ENCODE measurements around the gene PPRC1.

Gene PPRC1

DNA sequence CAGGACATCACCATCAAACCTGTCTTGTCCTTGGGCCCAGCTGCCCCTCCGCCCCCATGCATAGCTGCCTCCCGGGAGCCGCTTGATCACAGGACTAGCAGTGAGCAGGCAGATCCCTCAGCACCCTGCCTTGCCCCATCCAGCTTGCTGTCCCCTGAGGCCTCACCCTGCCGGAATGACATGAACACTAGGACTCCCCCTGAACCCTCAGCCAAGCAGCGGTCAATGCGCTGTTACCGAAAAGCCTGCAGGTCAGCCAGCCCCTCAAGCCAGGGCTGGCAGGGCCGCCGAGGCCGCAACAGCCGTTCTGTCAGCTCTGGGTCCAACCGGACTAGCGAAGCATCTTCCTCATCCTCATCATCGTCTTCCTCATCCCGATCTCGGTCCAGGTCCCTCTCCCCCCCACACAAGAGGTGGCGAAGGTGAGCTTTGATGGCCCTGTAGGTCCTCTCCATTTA, 14.2 kb downstream of the PPRC1 start:
- no peak for DNase-seq (ENCODE audit: low read depth)

DNA sequence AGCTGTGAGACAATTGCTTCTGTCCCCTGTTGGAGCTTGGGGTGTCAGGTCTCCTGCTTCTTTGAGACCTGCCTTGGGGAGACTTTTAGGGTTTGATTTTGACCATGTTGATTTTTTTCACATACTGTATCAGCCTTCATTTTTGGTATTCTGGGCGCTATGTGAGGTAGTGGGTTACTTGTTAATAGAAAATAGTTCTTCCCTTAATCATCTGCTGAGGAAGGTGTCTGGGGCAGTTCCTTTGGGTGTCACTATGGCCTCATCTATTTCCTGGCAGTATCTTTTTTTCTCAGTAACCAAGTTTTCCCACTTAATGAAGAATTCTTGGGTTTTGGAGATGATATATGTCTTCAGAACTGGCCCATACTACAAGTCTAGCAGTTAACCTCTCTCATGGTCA, 14.7 kb downstream of the PPRC1 start:
- no peak for DNase-seq (ENCODE audit: low read depth)

DNA sequence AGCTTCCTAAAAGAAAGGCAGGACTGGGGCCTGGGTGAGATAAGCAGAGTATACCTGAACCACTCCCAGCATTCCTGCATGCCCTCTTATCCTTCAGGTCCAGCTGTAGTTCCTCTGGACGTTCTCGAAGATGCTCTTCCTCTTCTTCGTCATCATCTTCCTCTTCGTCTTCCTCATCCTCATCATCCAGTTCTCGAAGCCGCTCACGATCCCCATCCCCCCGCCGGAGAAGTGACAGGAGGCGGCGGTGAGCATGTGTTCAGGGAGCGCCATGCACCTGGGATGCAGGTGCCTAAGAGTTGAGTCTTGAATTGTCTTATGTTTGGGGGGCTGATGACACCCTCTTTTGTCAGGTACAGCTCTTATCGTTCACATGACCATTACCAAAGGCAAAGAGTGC, 15.4 kb downstream of the PPRC1 start:
- no peak for DNase-seq (ENCODE audit: low read depth)

DNA sequence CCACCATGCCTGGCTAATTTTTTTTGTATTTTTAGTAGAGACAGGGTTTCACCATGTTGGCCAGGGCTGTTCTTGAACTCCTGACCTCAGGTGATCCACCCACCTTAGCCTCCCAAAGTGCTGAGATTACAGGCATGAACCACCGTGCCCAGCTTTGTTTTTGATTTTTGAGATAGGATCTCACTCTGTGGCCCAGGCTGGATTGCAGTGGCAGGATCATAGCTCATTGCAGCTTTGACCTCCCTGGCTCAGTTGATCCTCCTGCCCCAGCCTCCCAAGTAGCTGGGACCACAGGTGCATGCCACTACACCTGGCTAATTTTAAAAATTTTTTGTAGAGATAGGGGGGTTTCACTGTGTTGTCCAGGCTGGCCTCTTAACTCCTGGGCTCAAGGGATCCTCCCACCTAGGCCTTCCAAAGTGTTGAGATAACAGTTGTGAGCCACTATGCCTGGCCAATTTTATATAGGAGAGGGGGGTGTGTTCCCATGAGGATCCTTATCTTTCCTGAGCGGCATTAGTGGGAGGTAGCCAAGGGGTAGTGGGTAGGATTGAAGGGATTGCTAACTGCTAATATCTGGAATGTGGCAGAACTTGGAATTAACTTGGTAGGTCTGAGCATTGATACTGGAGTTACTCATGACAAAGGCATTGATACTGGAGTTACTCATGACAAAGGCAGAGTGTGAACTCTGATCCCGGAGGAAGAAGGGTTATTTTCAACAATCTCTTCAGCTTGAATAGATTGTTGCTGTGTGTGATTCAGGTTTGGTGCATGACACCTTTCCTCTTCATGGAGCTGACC, 18.3 kb downstream of the PPRC1 start:
- DNase-seq (ENCODE audit: low read depth) = no peak

DNA sequence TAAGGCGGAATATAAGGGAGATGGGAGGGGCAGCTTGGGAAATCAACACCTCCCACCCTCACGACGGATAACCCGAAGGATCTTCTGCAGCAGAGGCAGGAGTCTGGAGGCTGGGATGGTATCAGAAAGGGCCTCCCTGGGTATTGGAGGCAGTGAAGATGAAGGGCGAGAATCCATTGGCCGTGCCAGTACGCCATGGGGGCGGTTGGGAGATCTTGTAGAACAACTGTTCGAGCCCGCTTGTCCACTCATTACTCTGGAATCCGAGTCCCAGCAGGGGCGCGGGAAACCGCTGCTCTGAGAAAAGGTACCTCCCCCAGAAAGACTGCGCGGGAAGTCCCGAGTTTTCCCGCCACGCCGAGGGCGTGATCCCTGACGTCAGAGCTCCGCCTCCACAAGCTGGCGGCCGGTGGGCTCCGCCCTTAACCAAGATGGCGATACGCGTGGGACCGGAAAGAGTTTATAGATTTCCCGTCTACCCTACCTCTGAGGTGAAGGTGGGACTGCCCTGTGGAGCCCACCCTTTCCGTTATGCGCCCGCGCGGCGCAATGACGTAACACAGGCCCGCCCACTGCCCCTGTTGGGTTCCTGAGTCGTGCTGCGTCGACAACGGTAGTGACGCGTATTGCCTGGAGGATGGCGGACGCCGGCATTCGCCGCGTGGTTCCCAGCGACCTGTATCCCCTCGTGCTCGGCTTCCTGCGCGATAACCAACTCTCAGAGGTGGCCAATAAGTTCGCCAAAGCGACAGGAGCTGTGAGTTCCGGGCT, 19.1 kb downstream of the PPRC1 start, which contains the start of gene NOLC1:
Gene NOLC1, plus strand, starts transcription at position 616 of the 771 bp plus-strand sequence. Its CDS starts 22 bp downstream, at position 638.
- DNase-seq (ENCODE audit: low read depth) = peak; percentile 99

DNA sequence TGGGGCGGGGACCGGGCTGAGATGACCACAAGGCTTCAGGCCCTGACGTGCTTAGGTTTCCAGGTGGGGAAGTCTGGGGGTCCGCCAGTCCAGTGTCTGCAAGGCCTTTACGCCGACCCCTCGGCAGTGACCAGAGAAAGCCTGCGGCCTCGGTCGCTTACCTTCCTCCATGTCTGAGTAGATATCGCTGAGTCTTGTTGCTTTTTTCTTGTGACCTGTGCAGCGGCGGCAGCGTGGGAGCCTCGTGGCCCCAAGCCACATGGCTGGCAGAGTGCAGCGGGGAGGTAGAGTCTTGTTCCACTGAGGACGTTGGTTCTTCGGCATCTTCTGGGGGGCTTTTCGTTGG, 19.7 kb downstream of the PPRC1 start:
- DNase-seq (ENCODE audit: low read depth) = peak; percentile 11

DNA sequence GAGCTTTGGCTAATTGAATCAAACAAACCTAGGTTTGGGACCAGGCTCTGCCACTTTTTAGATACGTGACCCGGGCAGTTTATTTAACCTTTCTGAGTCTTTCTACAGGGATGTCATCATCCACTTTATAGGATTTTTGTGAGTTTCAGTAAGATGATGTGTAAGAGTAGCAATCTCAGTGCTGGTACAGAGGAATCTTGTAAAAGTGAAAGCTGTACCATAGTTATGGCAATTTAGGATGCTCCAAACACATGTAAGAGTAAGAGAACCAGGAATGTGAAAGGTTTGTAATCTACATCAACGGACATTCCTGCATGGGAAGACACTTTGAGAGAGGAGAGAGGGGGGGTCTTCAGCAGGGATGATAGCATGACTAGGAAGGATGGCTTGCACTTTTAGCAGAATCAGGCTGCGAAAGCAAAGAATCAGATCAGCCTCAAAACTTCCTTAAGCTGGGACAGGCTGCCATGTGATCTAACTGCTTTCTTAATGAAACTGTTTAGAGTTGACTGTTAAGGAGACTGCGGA, 20.3 kb downstream of the PPRC1 start:
- no peak for DNase-seq (ENCODE audit: low read depth)

DNA sequence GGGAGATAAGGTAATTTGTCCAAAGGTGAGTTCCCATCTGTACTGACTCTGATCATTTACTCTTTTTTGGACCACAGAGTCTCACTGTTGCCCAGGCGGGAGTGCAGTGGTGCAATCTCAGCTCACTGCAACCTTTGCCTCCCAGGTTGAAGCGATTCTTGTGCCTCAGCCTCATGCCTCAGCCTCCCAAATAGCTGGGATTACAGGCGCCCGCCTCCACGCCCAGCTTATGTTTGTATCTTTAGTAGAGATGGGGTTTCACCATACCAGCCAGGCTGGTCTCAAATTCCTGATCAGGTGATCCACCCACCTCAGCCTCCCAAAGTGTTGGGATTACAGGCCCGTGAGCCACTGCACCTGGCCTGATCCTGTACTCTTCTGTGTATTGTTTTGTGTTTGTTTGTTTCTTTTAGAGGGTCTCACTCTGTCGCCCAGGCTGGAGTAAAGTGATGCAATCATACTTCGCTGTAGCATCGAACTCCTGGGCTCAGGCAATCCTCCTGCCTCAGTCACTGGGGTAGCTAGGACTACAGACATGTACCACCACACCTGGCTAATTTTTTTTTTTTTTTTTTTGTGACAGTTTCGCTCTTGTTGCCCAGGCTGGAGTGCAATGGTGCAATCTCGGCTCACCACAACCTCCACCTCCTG, 21.8 kb downstream of the PPRC1 start:
- DNase-seq (ENCODE audit: low read depth) = no peak

DNA sequence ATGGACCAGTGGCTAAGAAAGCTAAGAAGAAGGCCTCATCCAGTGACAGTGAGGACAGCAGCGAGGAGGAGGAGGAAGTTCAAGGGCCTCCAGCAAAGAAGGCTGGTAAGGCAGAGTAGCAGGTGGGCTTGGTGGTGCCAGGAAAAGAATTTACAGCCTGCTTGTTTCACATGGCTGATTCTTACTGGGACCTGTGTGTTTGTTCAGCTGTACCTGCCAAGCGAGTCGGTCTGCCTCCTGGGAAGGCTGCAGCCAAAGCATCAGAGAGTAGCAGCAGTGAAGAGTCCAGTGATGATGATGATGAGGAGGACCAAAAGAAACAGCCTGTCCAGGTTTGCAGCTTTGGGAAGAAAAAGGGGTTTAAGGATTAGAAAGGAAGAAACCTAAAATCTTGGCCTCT, 24.4 kb downstream of the PPRC1 start:
- DNase-seq (ENCODE audit: low read depth) = no peak

DNA sequence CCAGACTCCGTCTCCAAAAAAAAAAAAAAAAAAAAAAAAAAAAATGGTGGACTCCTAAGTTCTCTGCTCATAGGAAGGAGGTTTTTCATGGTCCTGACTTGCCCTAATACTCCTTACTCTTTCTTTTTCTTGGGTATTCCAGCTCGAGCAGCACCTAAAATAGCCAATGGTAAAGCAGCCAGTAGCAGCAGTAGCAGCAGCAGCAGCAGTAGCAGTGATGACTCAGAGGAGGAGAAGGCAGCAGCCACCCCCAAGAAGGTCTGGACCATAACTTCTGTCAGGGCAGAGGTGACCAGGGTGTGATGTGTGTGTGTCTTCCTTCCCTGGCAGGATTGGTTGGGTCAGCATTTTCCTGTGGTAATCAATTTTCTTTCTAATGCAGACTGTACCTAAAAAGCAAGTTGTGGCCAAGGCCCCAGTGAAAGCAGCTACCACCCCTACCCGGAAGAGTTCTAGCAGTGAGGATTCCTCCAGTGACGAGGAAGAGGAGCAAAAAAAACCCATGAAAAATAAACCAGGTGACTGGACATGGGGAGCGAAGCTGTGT, 26.3 kb downstream of the PPRC1 start:
- DNase-seq (ENCODE audit: low read depth) = no peak

DNA sequence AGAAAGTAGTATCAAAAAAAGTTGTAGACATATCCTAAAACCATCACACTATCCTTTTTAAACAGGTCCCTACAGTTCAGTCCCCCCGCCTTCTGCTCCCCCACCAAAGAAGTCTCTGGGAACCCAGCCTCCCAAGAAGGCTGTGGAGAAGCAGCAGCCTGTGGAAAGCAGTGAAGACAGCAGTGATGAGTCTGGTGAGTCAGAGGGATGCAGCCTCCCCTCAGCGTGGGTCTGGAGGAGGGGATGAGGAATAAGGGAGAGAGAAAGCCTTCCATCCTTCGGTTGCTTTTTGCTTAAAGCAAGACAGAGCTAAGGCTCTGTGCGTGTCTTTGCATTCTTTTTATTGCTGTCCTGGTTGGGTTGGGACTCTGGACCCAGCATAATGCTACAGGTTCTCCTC, 27.0 kb downstream of the PPRC1 start:
- no peak for DNase-seq (ENCODE audit: low read depth)

DNA sequence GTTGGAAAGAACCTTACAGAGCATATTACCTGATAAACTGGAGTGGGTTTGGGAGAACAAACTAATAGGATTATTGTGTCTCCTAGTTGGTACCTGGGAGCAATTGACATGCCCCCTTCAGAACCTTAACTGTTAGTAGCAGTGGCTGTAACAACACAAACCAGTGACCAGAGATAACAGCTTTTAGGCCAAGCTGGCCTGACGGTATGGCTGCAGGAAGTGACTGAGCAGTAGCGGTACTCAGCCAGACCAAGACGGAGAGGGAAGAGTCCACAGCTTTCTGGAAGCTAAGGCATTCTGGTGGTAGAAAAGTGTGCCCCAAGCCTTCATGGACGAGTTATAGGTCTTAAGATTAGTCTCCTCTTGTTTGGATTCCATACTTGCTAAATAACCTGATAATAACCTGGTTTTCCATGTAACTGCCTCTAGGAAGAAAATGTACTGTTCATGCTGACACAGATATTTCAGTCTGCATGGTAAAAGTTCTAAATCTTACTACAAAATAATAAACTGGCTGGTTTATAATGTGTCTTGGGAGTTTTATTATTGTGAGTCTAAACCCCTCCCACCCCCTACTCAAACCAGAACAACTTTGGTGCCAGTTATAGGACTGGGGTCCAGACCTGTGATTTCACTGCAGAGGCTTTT, 30.6 kb downstream of the PPRC1 start:
- DNase-seq (ENCODE audit: low read depth) = no peak

DNA sequence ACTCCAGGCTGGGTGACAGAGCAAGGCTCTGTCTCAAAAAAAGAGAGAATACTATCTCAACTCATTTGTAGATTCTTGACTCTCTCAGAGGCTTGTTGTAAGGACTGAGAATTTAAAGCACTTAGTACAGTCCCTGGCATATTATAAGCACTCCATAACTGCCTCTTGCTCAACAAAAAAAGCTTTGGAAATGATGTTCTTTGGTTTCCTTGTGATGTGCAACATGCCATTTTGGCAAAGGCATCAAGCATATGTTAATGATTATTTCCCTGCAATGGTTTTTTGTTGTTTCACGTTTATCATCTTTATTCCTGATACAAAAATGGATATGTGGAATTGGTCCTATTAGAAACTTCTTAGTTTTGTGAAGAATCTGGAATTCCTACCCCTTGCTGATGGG, 35.0 kb downstream of the PPRC1 start:
- DNase-seq (ENCODE audit: low read depth) = no peak

DNA sequence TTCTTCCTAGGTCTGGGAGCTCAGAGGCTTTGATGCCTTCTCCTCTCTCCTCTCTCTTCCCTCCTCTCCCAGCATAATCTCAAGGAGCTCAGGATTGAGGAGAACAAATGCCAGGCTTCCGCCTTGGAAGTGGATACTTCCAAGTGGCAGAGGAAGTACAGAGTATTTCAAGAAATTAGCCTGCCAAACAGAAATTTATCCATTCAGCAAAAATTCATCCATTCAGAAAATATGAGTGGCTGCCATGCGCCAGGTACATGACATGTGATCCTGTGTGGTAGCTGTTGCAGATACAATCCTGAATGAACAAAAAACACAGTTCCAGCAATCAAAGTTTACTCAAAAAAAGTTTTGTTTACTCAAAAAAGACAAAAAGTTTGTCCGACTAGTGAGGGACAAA, 37.8 kb downstream of the PPRC1 start:
- DNase-seq (ENCODE audit: low read depth) = no peak

DNA sequence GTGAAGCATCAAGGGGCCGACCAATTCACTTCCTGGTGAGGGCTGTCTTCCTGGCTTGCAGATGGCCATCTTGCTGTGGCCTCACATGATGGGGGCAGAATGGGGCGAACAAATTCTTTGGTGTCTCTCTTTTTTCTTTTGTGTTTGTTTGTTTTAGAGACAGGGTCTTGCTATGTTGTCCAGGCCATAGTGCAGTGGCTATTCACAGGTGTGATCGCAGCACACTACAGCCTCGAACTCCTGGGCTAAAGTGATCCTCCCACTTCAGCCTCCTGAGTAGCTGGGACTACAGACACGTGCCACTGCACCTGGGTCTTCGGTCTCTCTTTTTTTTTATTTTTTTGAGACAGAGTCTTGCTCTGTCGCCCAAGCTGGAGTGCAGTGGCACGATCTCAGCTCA, 39.4 kb downstream of the PPRC1 start:
- no peak for DNase-seq (ENCODE audit: low read depth)

DNA sequence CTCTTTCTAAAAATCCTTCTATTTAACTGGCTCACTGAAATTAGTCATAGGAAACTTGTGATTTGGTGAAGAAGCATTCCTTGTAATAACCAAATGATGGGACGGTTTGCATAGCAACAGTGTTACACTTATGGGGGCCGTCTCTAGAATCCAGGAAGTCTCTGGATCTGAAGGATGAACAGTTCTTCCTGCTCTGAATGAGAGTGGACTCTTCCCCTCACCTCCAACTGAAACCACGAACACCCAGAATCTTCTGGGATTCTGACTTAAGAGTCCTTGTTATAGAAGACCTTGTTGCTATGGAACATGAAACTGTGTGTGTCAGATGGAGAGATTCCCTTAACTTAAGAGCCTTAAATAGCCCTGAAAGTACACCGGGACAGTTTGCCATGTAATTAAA, 42.6 kb downstream of the PPRC1 start:
- DNase-seq (ENCODE audit: low read depth) = no peak

DNA sequence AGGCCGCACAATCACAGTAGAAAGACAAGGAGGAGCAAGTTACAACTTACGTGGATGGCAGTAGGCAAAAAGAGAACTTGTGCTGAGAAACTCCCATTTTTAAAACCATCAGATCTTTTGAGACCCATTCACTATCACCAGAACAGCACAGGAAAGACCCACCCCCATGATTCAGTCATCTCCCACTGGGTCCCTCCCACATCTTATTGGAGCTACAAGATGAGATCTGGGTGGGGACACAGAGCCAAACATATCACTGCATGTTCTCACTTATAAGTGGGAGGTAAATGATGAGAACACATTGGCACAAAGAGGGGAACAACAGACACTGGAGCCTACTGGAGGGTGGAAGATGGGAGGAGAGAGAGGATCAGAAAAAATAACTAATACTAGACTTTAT, 51.8 kb downstream of the PPRC1 start:
- no peak for DNase-seq (ENCODE audit: low read depth)

DNA sequence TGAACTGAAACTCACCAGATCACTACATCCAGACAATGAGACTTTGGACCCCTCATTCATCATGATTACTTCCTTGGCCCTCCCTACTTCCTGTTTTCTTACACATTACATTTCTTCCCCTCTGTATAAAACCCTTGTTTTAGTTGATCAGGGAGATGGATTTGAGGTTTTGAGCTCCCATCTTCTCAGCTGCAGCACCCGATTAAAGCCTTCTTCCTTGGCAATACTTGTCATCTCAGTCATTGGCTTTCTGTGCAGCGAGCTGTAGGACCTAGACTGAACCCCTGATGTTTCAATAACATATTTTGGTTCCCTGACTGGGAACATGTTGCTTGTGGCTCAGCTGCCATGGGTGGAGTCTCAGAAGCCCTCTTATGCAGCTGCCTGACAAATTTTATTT, 52.4 kb downstream of the PPRC1 start:
- DNase-seq (ENCODE audit: low read depth) = no peak

DNA sequence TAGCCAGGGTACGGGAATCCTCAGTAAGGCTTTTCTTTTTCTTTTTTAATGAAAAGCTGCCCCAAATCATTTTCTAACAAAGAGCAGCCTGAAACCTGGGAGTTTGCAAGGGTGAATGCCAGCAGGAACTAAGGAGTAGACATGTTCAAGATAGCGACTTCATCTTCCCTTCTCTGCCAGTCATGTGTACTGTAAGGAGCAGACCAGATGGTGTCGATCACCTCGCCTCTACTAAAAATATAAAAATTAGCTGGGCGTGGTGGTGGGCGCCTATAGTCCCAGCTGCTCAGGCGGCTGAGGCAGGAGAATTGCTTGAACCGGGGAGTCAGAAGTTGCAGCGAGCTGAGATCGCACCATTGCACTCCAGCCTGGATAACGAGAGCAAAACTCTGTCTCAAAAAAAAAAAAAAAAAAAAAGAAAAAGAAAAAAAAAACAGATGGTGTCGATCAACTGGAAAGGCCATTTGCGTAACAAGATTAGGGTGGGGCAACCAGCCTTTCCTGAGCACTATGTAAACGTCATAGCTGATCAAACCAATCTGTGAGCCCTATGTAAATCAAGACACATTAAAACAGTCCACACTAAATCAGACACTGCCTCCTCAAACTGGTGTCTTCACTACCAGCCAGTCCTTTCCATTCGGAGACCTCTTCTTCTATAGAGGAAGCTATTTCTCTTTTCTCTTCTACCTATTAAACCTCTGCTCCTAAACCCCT, 53.1 kb downstream of the PPRC1 start:
- DNase-seq (ENCODE audit: low read depth) = no peak

DNA sequence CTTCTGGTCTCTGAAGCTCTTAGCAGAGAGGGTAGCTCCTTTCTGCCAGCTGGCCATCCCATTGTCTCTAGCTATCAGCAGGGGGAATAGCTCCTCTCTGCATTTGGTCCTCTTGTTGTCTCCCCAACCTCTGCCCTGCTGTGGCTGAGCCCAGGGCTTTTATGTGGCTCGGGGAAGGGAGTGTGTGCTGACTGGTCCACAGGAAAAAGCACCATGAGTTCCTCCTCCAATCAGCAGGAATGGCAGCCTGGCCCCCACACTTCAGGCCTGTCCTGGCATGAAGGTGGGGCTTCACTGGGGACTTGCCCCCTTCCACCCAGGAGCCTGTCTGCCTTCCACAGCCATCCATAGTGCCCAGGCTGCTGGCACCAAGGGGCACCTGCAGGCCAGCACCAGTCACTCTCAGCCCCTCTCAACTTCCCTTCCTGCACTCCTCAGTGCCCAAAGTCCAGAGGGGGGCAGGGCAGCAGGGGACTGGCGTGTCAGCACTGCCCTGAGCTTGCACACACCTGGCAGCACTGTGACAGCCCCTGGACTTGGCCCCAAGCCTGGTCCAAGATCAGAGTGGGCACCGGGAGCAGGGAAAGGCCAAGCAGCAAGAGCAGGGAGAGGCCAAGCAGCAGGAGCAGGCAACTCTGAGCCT, 55.6 kb downstream of the PPRC1 start:
- no peak for DNase-seq (ENCODE audit: low read depth)

Measured in stimulated activated CD8-positive, alpha-beta memory T cell treated with anti-CD3 and anti-CD28 coated beads, Interleukin-12 subunit alpha, Interleukin-12 subunit beta, amount 100 ng/mL, for 1 hour (primary cell).